ENCODE measurements around the gene CAVIN2.
"Not testable (repeated sequence)": the region's sequence is repeated elsewhere in the genome, so short reads cannot be mapped to it uniquely, and the experiment has no call there.

- TF ChIP-seq, protein P1, sequence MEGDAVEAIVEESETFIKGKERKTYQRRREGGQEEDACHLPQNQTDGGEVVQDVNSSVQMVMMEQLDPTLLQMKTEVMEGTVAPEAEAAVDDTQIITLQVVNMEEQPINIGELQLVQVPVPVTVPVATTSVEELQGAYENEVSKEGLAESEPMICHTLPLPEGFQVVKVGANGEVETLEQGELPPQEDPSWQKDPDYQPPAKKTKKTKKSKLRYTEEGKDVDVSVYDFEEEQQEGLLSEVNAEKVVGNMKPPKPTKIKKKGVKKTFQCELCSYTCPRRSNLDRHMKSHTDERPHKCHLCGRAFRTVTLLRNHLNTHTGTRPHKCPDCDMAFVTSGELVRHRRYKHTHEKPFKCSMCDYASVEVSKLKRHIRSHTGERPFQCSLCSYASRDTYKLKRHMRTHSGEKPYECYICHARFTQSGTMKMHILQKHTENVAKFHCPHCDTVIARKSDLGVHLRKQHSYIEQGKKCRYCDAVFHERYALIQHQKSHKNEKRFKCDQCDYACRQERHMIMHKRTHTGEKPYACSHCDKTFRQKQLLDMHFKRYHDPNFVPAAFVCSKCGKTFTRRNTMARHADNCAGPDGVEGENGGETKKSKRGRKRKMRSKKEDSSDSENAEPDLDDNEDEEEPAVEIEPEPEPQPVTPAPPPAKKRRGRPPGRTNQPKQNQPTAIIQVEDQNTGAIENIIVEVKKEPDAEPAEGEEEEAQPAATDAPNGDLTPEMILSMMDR (IDR thresholded peaks at IDR 0.05) = not testable (repeated sequence)
- TF ChIP-seq POLR2A (IDR thresholded peaks at IDR 0.05) = not testable (repeated sequence)
These were observed 61.2 kb downstream of the CAVIN2 start for GRCh38 chr2:191785651-191786050.

Data from Peyer's patch (tissue), 4 donors.